ENCODE data around the gene MMP3.

MMP3 gene

GRCh38 chr11:102810950-102811660, 32.3 kb downstream of the MMP3 start:
- Histone ChIP-seq H3K27ac (ENCODE audit: low read depth, low read length) (no peak overlapping the region), H2AFZ (ENCODE audit: low read depth, low read length, severe bottlenecking) (no peak overlapping the region)

GRCh38 chr11:102809971-102810370, 33.4 kb downstream of the MMP3 start:
- H3K36me3 ChIP-seq (ENCODE audit: low read length): no peaks in the 10 kb centered on the region
- no peak overlapping the region for H3K4me3 ChIP-seq (ENCODE audit: insufficient read depth, low read length, poor library complexity, severe bottlenecking)
- H3K27me3 ChIP-seq (ENCODE audit: low read length): no peaks in the 10 kb centered on the region
- no peaks in the 10 kb centered on the region for H3K9me2 ChIP-seq (replicated peaks; ENCODE audit: insufficient read depth, low read length)
- H4K20me1 ChIP-seq (ENCODE audit: low read depth, low read length): no peaks in the 10 kb centered on the region
- no peak overlapping the region for H3K27ac ChIP-seq (ENCODE audit: low read depth, low read length)
- TF ChIP-seq CTCF (IDR thresholded peaks at IDR 0.05; ENCODE audit: insufficient read depth, low read length, poor library complexity, severe bottlenecking) (no peak), EZH2phosphoT487 (conservative IDR thresholded peaks at IDR 0.05; ENCODE audit: low read length) (no peak)
- H3K9me3 ChIP-seq (ENCODE audit: insufficient read depth, low read length): no peaks in the 10 kb centered on the region
- no peaks in the 10 kb centered on the region for H3F3A ChIP-seq (ENCODE audit: insufficient read depth)
- no peak overlapping the region for H2AFZ ChIP-seq (ENCODE audit: low read depth, low read length, severe bottlenecking)
- no peak overlapping the region for H3K9ac ChIP-seq (ENCODE audit: low read length)
- no peak overlapping the region for H3K4me2 ChIP-seq (ENCODE audit: low read depth, low read length, poor library complexity, severe bottlenecking)
- H3K79me2 ChIP-seq (ENCODE audit: insufficient read depth, low read length): no peaks in the 10 kb centered on the region

More at GRCh38 chr11:102810950-102811660, 32.3 kb downstream of the MMP3 start:
- Histone ChIP-seq H3K27me3 (ENCODE audit: low read length) (no peaks in the 10 kb centered on the region), H3K36me3 (ENCODE audit: low read length) (no peaks in the 10 kb centered on the region), H4K20me1 (ENCODE audit: low read depth, low read length) (no peaks in the 10 kb centered on the region), H3K9ac (ENCODE audit: low read length) (no peak overlapping the region), H3K4me2 (ENCODE audit: low read depth, low read length, poor library complexity, severe bottlenecking) (no peak overlapping the region), H3K4me3 (ENCODE audit: insufficient read depth, low read length, poor library complexity, severe bottlenecking) (no peak overlapping the region), H3K79me2 (ENCODE audit: insufficient read depth, low read length) (no peaks in the 10 kb centered on the region), H3F3A (ENCODE audit: insufficient read depth) (no peaks in the 10 kb centered on the region), H3K9me3 (ENCODE audit: insufficient read depth, low read length) (no peaks in the 10 kb centered on the region), H3K9me2 (replicated peaks; ENCODE audit: insufficient read depth, low read length) (no peaks in the 10 kb centered on the region)
- TF ChIP-seq EZH2phosphoT487 (conservative IDR thresholded peaks at IDR 0.05; ENCODE audit: low read length) (no peak), CTCF (IDR thresholded peaks at IDR 0.05; ENCODE audit: insufficient read depth, low read length, poor library complexity, severe bottlenecking) (no peak)

DNA sequence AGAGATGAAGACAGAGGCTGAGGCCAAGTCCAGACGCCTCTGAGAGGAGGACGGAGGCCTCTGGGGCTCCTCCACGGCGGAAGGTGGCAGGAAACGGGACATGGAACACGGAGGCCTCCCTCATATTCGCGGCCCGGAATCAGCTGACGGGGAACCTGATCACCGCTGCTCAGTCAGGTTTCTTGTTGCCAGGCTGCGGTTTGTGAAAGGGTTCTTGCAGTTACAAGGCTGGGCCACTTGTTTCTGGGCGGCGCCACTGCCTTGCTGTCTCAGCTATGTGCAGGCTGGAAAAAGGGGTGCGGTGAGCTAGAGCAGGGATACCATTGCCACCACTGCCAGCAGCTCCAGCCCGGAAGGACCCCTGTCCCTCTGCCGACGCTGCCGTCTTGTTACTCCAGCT, 35.5 kb downstream of the MMP3 start:
- no peak for TF ChIP-seq EZH2phosphoT487 (conservative IDR thresholded peaks at IDR 0.05; ENCODE audit: low read length)
- TF ChIP-seq CTCF (IDR thresholded peaks at IDR 0.05; ENCODE audit: insufficient read depth, low read length, poor library complexity, severe bottlenecking): no peak
- no peaks in the 10 kb centered on the region for H3K79me2 ChIP-seq (ENCODE audit: insufficient read depth, low read length)
- no peak overlapping the region for H3K4me2 ChIP-seq (ENCODE audit: low read depth, low read length, poor library complexity, severe bottlenecking)
- no peaks in the 10 kb centered on the region for H3K36me3 ChIP-seq (ENCODE audit: low read length)
- H3K27ac ChIP-seq (ENCODE audit: low read depth, low read length): no peak overlapping the region
- H3K4me3 ChIP-seq (ENCODE audit: insufficient read depth, low read length, poor library complexity, severe bottlenecking): no peak overlapping the region
- no peaks in the 10 kb centered on the region for H3F3A ChIP-seq (ENCODE audit: insufficient read depth)
- H3K9me2 ChIP-seq (replicated peaks; ENCODE audit: insufficient read depth, low read length): no peaks in the 10 kb centered on the region
- no peaks in the 10 kb centered on the region for H3K27me3 ChIP-seq (ENCODE audit: low read length)
- H2AFZ ChIP-seq (ENCODE audit: low read depth, low read length, severe bottlenecking): no peak overlapping the region
- H3K9ac ChIP-seq (ENCODE audit: low read length): no peak overlapping the region
- H3K9me3 ChIP-seq (ENCODE audit: insufficient read depth, low read length): no peaks in the 10 kb centered on the region
- no peaks in the 10 kb centered on the region for H4K20me1 ChIP-seq (ENCODE audit: low read depth, low read length)

All from SU-DHL-6 (cell line).